ENCODE data around the gene FPR2. TPM values are rescaled to one million over a fixed set of nuclear protein-coding genes. Genes with fewer than 3 reads are reported as not detected.
A peak's percentile ranks its signal among the peaks of the same experiment; 100 is the strongest.

Gene FPR2
- polyA plus RNA-seq, 3 donors, result 36.2 to 108 (median 70.3) TPM

DNA sequence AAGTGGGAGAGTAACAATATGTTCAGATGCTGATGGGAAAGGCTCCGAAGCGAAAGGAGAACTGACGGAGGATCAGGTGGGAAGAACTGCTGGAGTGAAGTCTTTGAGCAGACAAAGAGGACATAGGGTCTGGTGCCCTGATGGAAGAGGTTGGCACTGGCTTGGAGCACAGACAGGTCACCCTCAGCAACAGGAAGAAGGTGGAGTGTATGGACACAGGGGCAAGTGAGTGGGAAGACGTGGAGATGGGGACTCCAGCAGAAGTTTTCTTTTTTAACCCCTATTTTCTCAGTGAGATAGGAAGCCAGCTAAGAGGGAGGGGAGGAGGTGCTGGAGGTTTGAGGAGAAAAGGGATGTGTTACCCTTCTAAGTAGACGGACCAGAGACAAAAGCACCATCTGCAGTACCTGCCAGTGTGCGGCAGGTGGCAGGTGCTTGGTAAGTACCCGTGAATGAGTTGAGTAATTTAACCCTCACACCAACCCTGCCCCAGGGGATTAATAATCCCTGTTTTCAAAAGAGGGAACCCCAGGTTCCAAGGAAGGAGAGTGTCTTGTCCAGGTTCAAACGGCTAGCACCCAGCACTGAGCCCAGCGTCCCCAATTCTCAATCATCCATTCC lies 48.4 kb upstream of the FPR2 start:
- Histone ChIP-seq H3K36me3 (replicated peaks in 1 of 2; ENCODE audit: control insufficient read depth in 1 of 2, insufficient read depth in 2 of 2, low read length in 2 of 2) (peaks cover 0 to under 1% of the 10 kb centered on the region in 2 donors), H3K4me1 (ENCODE audit: control insufficient read depth in 1 of 2, insufficient read depth in 2 of 2, low read length in 2 of 2) (peaks cover 19 to 25% of the 10 kb centered on the region in 2 donors), H3K27ac (ENCODE audit: low read depth in 1 of 2, low read length in 2 of 2) (no peak overlapping the region), H3K4me2 (replicated peaks; ENCODE audit: extremely low read depth, low read length, poor library complexity, severe bottlenecking) (no peak overlapping the region), H3K79me2 (ENCODE audit: insufficient read depth, low read length) (no peaks in the 10 kb centered on the region), H3K4me3 (replicated peaks in 1 of 3; ENCODE audit: low read depth in 2 of 3, low read length in 3 of 3) (no peak overlapping the region), H3K9ac (ENCODE audit: insufficient read depth, low read length, poor library complexity, severe bottlenecking) (no peak overlapping the region), H2AFZ (ENCODE audit: insufficient read depth, low read depth, low read length, poor library complexity, severe bottlenecking) (no peak overlapping the region), H3K27me3 (ENCODE audit: control insufficient read depth in 2 of 2, insufficient read depth in 2 of 2, low read length in 2 of 2) (peaks cover 2 to 19% of the 10 kb centered on the region in 2 donors), H4K20me1 (ENCODE audit: insufficient read depth, low read length) (no peaks in the 10 kb centered on the region), H3K9me3 (replicated peaks in 1 of 2; ENCODE audit: control insufficient read depth in 1 of 2, insufficient read depth in 1 of 2, low read length in 2 of 2) (no peaks in the 10 kb centered on the region)
- peaks cover 0 to 13% (median 3%) of the 10 kb centered on the region in 7 donors for H3K9me3 Mint-ChIP-seq
- TF ChIP-seq, protein P1, sequence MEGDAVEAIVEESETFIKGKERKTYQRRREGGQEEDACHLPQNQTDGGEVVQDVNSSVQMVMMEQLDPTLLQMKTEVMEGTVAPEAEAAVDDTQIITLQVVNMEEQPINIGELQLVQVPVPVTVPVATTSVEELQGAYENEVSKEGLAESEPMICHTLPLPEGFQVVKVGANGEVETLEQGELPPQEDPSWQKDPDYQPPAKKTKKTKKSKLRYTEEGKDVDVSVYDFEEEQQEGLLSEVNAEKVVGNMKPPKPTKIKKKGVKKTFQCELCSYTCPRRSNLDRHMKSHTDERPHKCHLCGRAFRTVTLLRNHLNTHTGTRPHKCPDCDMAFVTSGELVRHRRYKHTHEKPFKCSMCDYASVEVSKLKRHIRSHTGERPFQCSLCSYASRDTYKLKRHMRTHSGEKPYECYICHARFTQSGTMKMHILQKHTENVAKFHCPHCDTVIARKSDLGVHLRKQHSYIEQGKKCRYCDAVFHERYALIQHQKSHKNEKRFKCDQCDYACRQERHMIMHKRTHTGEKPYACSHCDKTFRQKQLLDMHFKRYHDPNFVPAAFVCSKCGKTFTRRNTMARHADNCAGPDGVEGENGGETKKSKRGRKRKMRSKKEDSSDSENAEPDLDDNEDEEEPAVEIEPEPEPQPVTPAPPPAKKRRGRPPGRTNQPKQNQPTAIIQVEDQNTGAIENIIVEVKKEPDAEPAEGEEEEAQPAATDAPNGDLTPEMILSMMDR (IDR thresholded peaks at IDR 0.05), result peak; percentile 29
- H3K4me3 Mint-ChIP-seq, result peak overlapping the region; percentile 28 to 78
- no peak overlapping the region for H3K27ac Mint-ChIP-seq
- intact Hi-C loops (cut with micrococcal nuclease), result no loop called here
- 95% methylated on average over 3 of the region's 9 CpGs for WGBS (ENCODE audit: insufficient coverage)
- peak in 2 of 3 donors; percentile 53 to 55 for DNase-seq
- peaks cover 28% of the 10 kb centered on the region for H3K4me1 Mint-ChIP-seq
- peaks cover 24 to 52% (median 37%) of the 10 kb centered on the region in 3 donors for H3K27me3 Mint-ChIP-seq (ENCODE audit: low read depth in 3 of 3)
- peaks cover 8 to 12% of the 10 kb centered on the region in 2 donors for H3K36me3 Mint-ChIP-seq

DNA sequence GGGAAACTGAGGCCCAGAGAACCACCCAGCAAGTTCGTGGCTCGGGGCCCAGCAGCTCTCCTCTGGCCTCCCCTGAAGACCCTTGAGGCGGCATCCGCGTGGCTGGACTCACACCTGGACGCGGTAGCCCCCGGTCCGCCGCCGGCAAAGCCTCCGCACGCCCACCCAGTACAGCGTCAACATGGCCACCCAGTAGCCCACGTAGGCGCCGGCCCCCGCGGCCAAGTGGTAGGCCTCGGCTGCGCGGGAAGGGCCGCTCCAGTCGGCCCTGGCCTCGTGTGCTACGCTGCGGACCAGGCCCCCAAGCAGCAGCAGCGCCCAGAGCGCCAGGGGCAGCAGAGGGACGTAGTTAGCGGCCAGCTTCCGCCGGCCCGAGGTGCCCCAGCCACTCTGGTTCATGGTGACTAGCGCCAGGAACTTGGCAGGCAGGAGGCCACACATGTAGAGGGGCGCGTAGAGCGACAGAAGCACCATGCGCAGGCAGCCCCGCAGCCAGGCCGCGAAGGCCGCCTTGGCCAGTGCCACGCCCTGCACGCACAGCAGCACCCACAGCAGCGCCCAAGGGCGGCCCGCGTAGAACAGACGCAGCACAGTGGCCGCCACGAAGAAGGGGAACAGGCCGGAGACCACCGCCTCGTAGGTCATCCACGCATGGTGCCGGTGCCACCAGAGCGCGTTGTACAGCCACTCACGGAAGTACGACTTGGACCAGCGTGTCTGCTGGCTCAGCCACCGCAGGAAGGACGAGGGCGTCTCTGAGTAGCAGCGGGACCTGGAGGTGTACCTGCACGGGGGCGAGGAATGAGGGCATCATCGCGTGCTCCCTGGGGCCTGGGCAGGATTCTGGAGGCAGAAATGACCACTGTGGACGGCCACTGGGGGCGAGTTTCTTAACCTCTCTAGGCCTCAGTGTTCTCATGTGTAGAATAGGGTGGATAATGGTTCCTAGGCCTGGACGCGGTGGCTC lies 47.4 kb upstream of the FPR2 start:
- no peak overlapping the region for H3K4me2 ChIP-seq (replicated peaks; ENCODE audit: extremely low read depth, low read length, poor library complexity, severe bottlenecking)
- Mint-ChIP-seq H3K36me3 (peaks cover 3 to 10% of the 10 kb centered on the region in 2 donors), H3K9me3 (peaks cover 2 to 19% (median 8%) of the 10 kb centered on the region in 7 donors), H3K4me3 (no peak overlapping the region), H3K27me3 (ENCODE audit: low read depth in 3 of 3) (peaks cover 34 to 61% (median 45%) of the 10 kb centered on the region in 3 donors), H3K4me1 (peaks cover 28% of the 10 kb centered on the region), H3K27ac (no peak overlapping the region)
- H3K4me3 ChIP-seq (replicated peaks in 1 of 3; ENCODE audit: low read depth in 2 of 3, low read length in 3 of 3), result no peak overlapping the region
- H3K27me3 ChIP-seq (ENCODE audit: control insufficient read depth in 2 of 2, insufficient read depth in 2 of 2, low read length in 2 of 2), result peaks cover 12 to 30% of the 10 kb centered on the region in 2 donors
- H3K9ac ChIP-seq (ENCODE audit: insufficient read depth, low read length, poor library complexity, severe bottlenecking), result no peak overlapping the region
- no peak overlapping the region for H2AFZ ChIP-seq (ENCODE audit: insufficient read depth, low read depth, low read length, poor library complexity, severe bottlenecking)
- no peaks in the 10 kb centered on the region for H4K20me1 ChIP-seq (ENCODE audit: insufficient read depth, low read length)
- no peaks in the 10 kb centered on the region for H3K9me3 ChIP-seq (replicated peaks in 1 of 2; ENCODE audit: control insufficient read depth in 1 of 2, insufficient read depth in 1 of 2, low read length in 2 of 2)
- TF ChIP-seq, protein P1 (IDR thresholded peaks at IDR 0.05), result no peak
- no peak for DNase-seq
- H3K4me1 ChIP-seq (ENCODE audit: control insufficient read depth in 1 of 2, insufficient read depth in 2 of 2, low read length in 2 of 2), result peaks cover 19 to 25% of the 10 kb centered on the region in 2 donors
- intact Hi-C loops (cut with micrococcal nuclease), result no loop called here
- no peaks in the 10 kb centered on the region for H3K79me2 ChIP-seq (ENCODE audit: insufficient read depth, low read length)
- WGBS (ENCODE audit: insufficient coverage), result 95% methylated on average over 72 of the region's 74 CpGs
- no peak overlapping the region for H3K27ac ChIP-seq (ENCODE audit: low read depth in 1 of 2, low read length in 2 of 2)
- no peaks in the 10 kb centered on the region for H3K36me3 ChIP-seq (replicated peaks in 1 of 2; ENCODE audit: control insufficient read depth in 1 of 2, insufficient read depth in 2 of 2, low read length in 2 of 2)

All from CD14-positive monocyte (primary cell).